H1 (cell line): ENCODE measurements around the gene EIF4A2. TPM values are rescaled to one million over a fixed set of nuclear protein-coding genes. Genes with fewer than 3 reads are reported as not detected.

Source experiments
- CEBPB ChIP-seq: IDR thresholded peaks from 2 replicates; pipeline ENCODE4 v1.6.1; 2012; ENCODE audit warnings: low read depth, low read length
- KDM1A ChIP-seq: fragments of 200-600, 300-600 bp; sonication (generic); IDR thresholded peaks from 2 replicates; pipeline ENCODE4 v1.7.1; 2016; ENCODE audit warnings: mild to moderate bottlenecking, low read length, borderline replicate concordance
- polyA plus RNA-seq, 7 experiments: library from polyadenylated mRNA; depleted of rRNA in 3 of 7; stranded (reverse) in 5 of 7; unstranded in 2 of 7; fragments of >200 nt in 5 of 7; fragments of 200-250 nt in 2 of 7; gene quantifications; 1 replicate in 5 of 7; 2 replicates in 1 of 7; 4 replicates in 1 of 7; pipeline versions ENCODE4 v1.2.1 to v1.2.3, GENCODE V29; 2011 to 2013; ENCODE audit warnings: missing spikeins in 2 of 7, mixed read lengths in 2 of 7
- total RNA-seq: library from RNA; stranded (reverse); fragmentation: NEBNext Ultra II Directional; extraction: Animal tissue kit (Norgen Biotek cat#: 25700); gene quantifications from 2 replicates; pipeline ENCODE4 v1.2.1, GENCODE V29; 2021
- TF ChIP-seq, protein P1 (sequence below), 3 experiments: IDR thresholded peaks; 1 replicate in 2 of 3; 2 replicates in 1 of 3; pipeline versions ENCODE4 v1.5.1 to v1.6.1; 2011; ENCODE audit warnings: low read length in 3 of 3, mild to moderate bottlenecking in 3 of 3, inconsistent platforms in 2 of 3, low read depth in 1 of 3, moderate library complexity in 1 of 3; ENCODE audit not compliant: insufficient read depth in 1 of 3; ENCODE audit errors: control extremely low read depth in 1 of 3

Gene EIF4A2
- total and polyA plus RNA-seq, 2 of the 8 experiments (the other 6 are each of a cell fraction or from before 2014, with no cell fraction given) = 527 to 604 TPM

DNA sequence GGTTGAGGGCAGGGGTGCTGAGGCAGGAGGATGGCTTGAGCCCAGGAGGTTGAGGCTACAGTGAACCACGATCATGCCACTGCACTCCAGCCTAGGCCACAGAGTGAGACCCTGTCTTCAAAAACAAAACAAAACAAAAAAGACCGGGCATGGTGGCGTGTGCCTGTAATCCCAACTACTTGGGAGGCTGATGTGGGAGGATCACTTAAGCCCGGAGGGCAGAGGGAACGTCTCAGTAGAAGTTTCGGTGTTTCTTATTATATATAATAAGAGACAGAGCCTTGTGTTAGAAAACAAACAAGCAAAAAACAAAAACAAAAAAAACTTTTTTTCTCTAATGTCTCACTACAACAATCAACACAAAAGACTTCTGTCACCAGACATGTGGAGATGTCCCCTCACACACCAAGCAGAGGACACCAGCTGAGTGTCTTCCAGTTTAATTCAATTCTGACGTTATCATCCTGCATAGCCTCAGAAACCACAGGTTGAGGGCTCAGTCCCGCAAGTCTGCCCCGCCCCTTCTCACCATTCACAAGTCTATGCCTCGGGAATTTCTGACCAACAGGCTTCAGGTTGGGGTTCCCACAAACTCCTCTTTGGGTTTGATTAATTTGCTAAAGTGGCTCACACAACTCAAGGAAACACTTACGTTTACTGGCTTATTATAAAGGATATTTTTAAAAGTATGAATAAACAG is 24.0 kb upstream of the EIF4A2 start (continued):
- TF ChIP-seq, protein P1, sequence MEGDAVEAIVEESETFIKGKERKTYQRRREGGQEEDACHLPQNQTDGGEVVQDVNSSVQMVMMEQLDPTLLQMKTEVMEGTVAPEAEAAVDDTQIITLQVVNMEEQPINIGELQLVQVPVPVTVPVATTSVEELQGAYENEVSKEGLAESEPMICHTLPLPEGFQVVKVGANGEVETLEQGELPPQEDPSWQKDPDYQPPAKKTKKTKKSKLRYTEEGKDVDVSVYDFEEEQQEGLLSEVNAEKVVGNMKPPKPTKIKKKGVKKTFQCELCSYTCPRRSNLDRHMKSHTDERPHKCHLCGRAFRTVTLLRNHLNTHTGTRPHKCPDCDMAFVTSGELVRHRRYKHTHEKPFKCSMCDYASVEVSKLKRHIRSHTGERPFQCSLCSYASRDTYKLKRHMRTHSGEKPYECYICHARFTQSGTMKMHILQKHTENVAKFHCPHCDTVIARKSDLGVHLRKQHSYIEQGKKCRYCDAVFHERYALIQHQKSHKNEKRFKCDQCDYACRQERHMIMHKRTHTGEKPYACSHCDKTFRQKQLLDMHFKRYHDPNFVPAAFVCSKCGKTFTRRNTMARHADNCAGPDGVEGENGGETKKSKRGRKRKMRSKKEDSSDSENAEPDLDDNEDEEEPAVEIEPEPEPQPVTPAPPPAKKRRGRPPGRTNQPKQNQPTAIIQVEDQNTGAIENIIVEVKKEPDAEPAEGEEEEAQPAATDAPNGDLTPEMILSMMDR (IDR thresholded peaks at IDR 0.05; ENCODE audit: control extremely low read depth in 1 of 3, insufficient read depth in 1 of 3, low read depth in 1 of 3, low read length in 3 of 3) = no peak
- no peak for TF ChIP-seq KDM1A
- no peak for TF ChIP-seq CEBPB
